HG03159 (cell line): ENCODE measurements around the gene LRCOL1.
"Not testable (repeated sequence)": the region's sequence is repeated elsewhere in the genome, so short reads cannot be mapped to it uniquely, and the experiment has no call there.

Experiments used
- ATAC-seq: cut with Tn5 transposase; IDR thresholded peaks from one replicate; pipeline ENCODE4 v1.9.1; 2021; ENCODE audit warnings: mild to moderate bottlenecking, moderate library complexity; ENCODE audit not compliant: unreplicated experiment

Gene LRCOL1

DNA sequence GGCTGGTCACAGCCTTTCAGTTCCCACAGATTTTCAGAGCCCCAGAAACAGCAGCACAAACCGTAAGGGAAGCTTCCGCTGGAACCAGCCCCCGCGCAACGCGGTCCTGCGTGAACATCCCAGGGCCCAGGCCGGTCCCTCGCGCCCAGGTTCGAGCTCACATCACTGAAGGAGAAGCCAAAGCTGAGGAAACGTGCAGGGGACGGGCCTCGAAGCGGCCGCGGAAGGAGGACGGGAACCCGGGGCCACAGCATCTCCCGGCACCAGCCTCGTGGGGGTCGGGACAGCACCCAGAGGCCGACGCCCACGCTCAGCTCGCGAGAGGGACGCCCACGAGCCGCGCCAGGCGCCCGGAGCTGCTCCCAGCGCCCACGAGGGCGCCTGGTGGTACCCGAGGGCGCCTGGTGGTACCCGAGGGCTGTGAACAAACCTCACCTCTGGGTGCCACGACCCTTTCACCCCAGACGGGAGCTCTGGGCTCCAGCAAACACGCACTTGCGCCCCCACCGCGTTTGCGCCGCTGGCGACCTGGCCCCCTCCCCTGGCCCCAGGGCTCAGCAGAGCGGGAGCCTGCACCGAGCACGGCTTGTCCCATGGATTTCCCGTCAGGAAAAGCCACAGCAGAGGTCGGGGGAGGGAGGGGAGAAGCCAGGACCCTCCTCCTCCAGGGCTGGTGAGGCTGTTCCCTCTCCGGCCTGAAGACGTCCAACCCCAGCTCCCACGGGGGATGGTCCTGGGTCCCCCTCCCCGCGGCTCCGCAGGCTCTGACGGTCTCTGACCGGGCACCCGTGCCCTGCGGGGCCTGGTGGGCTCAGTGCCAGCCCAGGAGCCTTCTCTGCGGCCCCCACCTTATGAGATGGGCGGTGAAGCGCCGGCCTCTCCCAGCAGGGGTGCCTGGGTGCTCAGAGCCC, 6.9 kb downstream of the LRCOL1 start:
- ATAC-seq = no peak

DNA sequence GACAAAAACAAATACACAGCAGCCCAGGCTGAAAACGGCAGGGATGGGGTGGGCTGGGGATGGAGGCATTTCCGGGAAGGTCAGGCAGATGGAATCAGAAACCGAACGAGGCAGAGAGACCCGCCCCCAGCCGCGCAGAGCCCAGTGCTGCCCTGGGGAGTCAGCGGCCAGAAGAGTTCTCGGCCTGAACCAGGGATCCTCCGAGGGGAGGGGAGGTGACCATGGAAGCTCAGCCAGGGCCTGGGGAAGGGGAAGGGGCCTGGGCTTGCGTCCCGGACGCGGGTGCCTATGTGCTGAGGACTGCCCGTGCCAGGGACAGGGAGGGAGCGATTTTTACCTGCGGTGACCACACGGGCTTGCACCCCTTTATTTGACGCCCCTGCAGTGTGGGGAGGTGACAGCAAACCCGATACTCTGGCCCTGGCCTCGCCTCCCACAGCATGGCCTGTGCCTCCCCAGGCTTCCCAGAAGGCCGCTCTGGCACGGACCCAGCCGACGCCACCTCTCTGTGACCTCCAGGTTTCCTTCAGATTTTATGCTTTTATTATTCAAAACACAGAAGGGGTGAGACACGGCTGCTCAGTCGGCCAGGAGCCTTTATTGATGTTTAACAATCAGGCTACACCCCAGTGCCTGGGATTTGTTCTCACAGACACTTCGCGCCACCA, 7.7 kb downstream of the LRCOL1 start:
- ATAC-seq = no peak

DNA sequence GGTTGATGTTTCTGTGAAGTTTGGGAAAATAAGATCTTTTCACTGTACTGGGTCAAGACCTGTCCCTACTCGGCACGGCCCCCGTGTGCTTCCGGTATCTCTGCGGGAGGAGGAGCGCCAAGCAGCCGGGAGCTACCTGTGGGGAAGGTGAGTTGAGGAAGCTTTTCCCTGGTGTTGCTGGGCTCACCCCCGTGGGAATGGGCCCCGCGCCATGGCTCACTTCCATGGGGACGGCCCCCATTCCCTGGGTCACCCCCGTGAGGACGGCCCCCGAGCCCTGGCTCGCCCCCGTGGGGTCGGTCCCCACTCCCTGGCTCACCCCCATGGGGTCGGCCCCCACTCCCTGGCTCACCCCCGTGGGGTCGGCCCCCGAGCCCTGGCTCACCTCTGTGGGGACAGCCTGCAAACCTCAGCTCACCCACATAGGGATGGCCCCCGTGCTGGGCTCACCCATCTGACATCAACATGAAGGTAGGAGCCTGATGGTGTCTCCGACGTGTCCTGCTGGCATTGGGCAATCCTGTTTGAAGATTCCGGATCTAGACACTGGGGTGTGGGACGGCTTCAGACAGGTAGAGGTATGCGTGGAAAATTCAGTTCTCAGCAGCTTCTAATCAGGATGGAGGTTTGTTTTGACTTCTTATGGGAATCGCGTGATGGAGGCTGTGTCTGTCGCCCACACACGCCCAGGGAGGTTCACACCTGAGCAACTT, 9.1 kb downstream of the LRCOL1 start:
- no peak for ATAC-seq

DNA sequence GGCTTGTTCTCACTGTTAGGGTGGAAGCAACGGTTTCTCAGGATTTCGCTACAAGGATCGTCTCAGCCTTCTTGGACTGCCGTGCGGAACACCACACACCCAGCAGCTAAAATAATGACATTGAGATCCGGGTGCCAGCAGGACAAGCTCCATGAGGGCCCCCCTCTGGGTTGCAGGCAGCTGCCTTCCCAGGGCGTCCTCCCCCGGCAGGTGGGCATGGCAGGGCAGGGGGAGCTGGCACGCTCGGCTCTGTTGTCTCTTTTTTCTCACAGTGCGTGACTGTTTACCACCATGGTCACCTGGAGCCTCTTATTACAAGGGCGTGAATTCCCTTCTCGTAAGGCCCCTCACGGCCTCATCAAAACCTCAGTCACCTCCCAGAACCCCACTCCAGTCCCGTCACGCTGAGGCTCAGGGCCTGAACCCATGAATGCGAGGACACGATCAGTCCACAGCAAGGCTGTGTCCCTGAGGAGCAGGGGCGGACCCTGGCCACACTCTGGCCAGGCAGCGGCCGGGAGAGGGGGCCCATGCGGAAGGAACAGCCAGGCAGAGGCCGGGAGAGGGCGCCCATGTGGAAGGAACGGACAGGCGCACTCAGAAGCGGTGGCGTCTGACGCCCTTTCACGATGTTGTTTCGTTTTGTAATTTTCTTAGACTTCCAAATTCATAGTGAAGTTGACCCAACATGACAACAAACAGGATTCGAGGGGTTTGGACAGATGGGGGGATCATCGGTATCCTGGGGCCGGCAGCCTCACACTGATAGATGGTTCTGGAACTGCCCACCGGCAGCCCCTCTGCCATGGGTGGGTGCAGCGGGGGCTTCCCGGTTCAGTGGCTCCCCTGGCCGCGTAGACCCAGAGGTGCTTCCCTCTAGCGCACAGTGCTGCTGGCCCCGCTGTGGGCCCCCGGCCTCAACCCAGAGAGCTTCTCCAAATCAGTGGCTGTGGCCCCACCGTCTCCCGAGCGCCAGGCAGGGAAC, 10.0 kb downstream of the LRCOL1 start:
- no peak for ATAC-seq

DNA sequence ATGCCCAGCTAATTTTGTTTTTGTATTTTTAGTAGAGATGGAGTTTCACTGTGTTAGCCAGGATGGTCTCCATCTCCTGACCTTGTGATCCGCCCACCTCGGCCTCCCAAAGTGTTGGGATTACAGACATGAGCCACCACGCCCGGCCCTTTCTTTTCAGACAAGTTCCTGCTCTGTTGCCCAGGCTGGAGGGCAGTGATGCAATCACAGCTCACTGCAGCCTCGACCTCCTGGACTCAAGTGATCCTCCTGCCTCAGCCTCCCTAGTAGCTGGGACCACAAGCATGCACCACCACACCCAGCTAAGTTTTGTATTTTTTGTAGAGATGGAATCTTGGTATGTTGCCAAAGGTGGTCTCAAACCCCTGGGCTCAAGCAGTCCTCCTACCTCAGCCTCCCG, 10.9 kb downstream of the LRCOL1 start:
- ATAC-seq = not testable (repeated sequence)

DNA sequence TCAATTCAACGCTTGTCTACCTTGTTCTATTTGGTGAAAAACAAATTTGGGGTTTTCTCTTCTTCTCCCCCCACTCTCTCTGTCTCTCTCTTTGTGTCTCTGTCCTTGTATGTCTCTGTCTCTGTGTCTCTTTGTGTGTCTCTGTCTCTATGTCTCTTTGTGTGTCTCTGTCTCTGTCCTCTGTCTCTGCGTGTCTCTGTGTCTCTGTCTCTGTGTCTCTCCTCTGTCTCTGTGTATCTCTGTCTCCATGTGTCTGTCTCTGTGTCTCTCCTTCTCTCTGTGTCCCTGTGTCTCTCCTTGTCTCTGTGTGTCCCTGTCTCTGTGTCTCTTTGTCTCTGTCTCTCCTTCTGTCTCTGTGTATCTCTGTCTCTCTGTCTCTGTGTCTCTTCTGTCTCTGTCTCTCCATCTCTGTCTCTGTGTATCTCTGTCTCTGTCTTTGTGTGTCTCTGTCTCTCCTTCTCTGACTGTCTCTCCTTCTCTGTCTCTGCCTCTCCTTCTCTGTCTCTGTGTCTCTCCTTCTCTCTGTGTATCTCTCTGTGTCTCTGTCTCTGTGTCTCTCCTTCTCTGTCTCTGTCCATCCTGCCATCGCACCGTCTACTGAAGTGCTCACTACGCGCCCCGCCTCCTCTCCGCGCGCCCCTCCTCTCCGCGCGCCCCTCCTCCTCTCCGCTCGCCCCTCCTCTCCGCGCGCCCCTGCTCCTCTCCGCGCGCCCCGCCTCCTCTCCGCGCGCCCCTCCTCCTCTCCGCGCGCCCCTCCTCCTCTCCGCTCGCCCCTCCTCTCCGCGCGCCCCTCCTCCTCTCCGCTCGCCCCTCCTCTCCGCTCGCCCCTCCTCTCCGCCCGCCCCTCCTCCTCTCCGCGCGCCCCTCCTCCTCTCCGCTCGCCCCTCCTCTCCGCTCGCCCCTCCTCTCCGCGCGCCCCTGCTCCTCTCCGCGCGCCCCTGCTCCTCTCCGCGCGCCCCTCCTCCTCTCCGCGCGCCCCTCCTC, 12.8 kb downstream of the LRCOL1 start:
- no peak for ATAC-seq

DNA sequence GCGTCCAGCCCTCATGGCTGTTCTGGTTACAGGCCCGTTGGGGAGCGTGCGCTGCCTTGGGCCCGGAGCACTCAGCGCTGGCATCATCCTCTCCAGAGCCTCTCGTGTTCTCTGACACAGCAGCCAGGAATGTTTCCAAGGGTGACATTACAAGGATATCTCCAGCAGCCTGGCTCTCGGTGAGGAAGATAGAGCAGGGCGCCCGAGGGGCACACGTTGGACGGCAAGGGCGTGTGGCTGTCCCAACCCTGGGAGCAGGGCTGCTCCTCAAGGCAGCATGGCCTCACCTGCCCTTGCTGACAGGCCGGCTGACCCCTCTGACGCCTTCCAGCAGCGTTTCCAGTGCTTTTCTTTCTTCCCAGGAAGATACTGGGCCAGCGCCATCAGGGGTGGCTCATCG, 14.4 kb downstream of the LRCOL1 start:
- ATAC-seq = no peak

DNA sequence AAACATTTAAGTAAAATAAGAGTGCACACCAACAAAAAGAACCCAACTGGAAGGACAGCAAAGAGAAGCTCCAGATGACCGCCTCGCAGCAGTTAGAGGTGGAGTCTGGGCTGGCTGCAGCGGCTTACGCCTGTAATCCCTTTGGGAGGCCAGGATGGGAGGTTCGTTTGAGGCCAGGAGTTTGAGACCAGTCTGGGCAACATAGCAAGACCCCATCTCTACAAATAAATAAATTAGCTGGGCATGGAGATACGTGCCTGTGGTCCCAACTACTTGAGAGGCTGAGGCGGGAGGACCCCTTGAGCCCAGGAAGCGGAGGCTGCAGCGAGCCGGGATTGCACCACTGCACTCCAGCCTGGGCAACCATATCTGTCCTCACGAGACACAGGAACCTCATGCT, 15.2 kb downstream of the LRCOL1 start:
- no peak for ATAC-seq

DNA sequence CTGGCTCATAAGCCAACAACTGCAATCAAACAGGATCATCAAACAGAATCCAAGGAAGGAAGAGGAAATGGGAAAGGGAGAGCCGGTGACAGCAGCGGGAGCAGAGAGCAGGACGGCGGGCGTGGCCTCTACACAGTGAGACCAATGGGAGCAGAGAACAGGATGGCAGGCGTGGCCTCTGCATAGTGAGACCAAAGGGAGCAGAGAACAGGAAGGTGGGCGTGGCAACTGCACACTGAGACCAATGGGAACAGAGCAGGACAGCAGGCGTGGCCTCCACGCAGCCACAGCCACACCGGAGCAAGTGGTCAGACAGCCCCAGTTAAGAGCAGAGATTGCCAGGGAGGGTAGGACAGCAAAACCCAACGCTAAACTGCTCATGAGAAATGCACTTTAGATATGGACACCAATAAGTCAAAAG, 16.4 kb downstream of the LRCOL1 start:
- no peak for ATAC-seq

DNA sequence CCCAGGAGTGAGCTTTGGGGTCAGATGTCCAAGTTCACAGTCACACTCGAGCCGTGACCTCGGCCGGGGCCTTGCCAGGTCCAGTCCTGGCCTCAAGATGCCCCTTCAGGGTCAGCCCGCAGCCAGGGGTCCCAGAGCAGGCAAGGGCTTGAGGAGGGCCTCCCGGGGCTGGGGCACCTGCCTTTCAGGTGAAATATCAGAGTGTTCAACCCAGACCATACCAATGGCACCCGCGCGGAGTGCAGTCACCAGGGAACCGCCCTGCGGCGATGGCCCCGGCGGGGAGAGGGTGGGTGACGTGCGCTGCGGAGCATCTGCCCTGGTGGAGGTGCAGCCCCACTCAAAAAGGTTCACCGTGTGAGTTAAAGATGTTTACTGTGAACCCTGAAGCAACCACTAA, 16.9 kb downstream of the LRCOL1 start:
- no peak for ATAC-seq

DNA sequence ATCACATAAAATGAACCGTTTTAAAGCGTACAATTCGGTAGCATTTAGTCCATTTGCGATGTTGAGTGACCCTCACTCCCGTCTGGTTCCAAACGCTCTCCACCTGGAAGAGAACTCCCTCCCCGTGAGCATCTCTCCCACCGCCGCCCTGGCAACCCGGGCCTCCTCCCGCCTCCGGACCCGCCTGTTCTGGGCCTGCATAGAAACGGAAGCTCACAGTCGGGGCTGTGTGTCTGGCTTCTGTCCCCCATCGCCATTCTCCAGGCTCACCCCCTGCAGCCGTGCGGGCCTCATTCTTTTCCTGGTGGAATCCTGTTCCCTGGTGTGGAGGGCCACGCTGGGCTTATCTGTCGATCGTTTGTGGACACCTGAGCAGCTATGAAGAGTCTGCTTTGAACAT, 17.3 kb downstream of the LRCOL1 start:
- ATAC-seq = no peak

DNA sequence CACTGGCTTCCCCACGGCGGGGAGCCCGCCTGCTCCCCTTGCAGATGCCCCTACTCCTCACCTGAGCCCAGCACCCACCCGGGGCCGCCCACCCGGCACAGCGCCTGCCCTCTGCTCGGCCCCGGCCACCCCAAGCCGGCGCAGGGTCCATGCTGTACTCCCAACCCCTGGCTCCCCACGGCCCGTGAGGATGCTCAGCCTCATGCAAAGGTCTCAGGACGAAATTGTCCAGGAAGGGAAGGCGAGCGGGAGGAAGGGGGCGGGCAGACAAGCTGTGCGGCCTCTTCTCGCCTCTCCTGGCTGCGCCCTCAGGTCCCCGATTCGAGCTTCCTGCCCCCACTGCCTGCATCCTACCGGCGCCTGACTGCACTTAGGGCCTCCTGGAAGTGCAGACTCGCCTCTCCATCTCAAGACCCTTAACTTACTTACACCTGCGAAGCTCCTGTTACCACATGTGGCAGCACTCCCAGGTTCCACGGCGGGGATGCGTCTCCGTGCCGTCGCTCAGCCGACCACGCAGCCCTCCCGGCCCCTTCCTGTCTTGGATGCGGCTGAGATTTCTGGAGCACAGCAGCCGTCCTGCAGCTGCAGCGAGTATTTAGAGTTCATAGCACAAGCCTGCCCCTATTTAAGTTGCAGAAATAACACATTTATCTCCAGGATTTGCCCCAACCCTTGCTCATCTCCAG, 18.0 kb downstream of the LRCOL1 start:
- no peak for ATAC-seq

DNA sequence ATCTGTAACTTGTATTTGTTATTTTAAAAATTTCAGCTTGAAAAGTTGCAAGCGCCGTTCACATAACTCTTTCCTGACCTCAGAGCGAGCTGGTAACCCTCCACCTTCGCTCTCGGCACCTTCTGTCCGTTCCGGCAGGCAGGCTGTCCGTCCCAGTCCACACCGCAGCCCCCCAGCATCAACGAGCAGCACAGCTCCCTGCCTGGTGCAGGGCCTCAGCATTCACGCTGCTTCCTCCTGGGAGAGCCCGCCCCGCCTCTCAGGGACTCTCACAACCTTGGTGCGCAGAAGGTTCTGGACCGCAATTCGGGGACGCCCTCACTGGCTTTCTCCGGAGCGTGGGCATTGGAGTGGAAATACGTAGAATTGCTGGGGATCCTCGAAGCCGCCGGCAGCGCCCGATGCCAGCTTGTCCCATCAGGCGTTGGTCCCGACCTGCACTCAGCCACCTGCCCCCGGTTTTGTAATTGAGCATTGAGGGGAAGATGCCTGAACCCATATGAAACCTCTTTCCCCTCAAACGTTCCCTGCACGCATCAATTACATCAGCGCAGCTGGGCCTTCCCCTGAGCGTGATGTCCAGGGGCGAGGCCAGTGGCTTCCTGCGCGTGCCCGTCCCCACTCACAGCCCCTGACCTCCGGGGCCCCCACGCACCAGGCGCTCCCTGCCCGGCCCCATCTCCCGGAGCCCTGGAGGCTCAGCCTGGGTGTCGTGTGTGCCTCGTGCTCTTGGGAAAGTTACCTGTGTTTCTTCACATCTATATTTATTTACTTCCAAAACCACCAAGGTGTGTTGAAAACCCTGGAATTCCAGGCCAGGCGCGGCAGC, 19.1 kb downstream of the LRCOL1 start:
- no peak for ATAC-seq

DNA sequence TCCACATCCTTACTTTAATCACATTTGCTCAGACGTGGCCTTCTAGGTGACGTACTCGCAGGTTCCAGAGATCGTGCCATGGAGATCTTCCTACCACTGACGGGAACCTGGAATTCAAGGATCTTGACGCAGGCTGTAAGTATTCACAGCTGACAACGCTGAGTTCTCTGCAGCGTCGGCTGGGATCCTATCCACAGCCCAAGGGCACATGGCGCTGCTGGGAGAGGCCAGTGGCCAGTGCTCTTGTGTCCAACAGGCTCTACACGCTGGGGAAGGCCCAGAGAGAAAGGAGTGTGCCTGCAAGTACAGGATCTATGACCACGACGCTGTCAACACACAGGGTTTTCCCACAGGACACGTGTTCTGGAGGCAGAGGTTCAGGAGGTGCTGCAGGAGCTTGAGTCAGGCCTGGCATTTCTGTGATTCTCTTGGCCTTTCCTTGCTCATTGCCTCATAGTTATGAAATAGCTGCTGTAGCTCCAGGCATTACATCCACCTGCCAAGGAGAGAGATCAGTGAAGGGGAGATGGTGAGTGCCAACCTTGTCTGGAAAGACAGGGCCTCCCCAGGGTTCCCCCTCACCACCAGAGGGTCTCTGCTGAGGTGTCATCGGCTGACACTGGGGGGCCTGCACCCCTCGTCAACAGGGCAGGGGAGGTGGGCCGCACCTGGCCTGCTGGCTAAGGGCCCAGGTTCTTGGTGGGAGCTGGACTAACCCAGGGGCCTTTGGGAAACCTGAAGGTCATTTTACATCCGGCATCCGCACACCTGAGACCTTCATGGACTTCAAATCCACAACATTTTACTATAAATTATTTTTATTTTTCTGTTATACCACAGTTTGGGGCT, 21.3 kb downstream of the LRCOL1 start:
- ATAC-seq = no peak

DNA sequence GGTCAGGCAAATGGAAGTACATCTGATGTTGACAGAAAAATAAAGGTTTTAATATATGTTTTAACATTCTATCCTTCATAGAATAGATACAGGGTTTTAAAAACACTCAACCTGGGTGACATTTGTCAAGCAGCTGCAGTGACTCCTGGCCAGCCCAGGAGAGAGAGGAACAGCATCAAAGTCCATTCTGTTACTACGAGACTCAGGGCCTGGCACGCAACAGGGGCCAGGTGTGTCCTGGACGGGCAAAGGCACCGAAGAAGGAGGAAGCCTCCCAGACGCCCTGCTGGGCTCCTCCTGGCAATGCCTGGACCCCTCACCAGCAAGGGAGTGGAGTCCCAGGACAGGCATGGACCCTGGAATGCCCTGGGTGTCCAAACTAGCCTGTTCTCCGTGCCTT, 22.1 kb downstream of the LRCOL1 start:
- ATAC-seq = no peak

DNA sequence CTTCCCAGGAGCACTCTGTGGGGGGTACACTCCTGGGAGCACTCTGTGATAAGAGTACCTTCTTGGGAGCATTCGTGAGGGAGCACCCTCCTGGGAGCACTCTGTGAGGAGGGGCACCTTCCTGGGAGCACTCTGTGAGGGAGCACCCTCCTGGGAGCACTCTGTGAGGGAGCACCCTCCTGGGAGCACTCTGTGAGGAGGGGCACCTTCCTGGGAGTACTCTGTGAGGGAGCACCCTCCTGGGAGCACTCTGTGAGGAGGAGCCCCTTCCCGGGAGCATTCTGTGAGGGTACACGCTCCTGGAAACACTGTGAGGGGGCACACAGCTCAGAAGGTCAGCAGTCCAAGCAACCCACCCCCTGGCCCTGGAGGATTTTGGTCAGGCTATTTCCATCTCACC, 22.6 kb downstream of the LRCOL1 start:
- no peak for ATAC-seq

DNA sequence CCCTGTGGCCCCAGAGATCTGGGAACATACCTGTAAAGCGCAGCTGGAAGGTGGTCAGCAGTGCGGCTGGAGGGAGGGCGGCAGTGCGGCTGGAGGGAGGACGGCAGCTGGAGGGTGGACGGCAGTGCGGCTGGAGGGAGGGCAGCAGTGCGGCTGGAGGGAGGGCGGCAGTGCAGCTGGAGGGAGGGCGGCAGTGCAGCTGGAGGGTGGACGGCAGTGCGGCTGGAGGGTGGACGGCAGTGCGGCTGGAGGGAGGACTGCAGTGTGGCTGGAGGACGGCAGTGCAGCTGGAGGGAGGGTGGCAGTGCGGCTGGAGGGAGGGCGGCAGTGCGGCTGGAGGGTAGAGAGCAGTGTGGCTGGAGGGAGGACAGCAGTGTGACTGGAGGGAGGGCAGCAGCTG, 23.5 kb downstream of the LRCOL1 start:
- no peak for ATAC-seq
